HEK293 (cell line): ENCODE data around the gene CHMP1B.

Source experiments
- HOXA7 ChIP-seq: sonication (generic); formaldehyde crosslinking; IDR thresholded peaks from 2 replicates; pipeline ENCODE4 v1.8.1; 2022; ENCODE audit warnings: missing genetic modification reagents, borderline replicate concordance
- TRIM28 ChIP-seq: IDR thresholded peaks from 2 replicates; pipeline ENCODE4 v1.6.1; 2011; ENCODE audit warnings: low read length, control low read depth, borderline replicate concordance
- ZFP41 ChIP-seq: fragments of 450-650 bp; formaldehyde crosslinking; IDR thresholded peaks from 2 replicates; pipeline ENCODE4 v1.5.1; 2016; ENCODE audit warnings: missing biosample characterization, missing genetic modification characterization, borderline replicate concordance
- ZNF311 ChIP-seq: fragments of 450-650 bp; formaldehyde crosslinking; IDR thresholded peaks from 2 replicates; pipeline ENCODE4 v1.5.1; 2017; ENCODE audit warnings: missing biosample characterization, missing genetic modification characterization, borderline replicate concordance
- TF ChIP-seq, protein P1 (sequence below): fragments of 450-650 bp; formaldehyde crosslinking; IDR thresholded peaks from 2 replicates; pipeline ENCODE4 v1.5.1; 2016; ENCODE audit warnings: missing biosample characterization, missing genetic modification characterization
- TF ChIP-seq, protein P2 (sequence below): fragments of 450-650 bp; formaldehyde crosslinking; IDR thresholded peaks from 2 replicates; pipeline ENCODE4 v1.5.1; 2016; ENCODE audit warnings: missing biosample characterization, missing genetic modification characterization, low read depth
- TF ChIP-seq, protein P3 (sequence below): fragments of 450-650 bp; formaldehyde crosslinking; IDR thresholded peaks from 2 replicates; pipeline ENCODE4 v1.5.1; 2016; ENCODE audit warnings: missing biosample characterization, missing genetic modification characterization
- TF ChIP-seq, protein P4 (sequence below): fragments of 450-650 bp; formaldehyde crosslinking; IDR thresholded peaks from 2 replicates; pipeline ENCODE4; 2016; ENCODE audit warnings: missing biosample characterization, missing genetic modification characterization

- TF ChIP-seq, protein P1, sequence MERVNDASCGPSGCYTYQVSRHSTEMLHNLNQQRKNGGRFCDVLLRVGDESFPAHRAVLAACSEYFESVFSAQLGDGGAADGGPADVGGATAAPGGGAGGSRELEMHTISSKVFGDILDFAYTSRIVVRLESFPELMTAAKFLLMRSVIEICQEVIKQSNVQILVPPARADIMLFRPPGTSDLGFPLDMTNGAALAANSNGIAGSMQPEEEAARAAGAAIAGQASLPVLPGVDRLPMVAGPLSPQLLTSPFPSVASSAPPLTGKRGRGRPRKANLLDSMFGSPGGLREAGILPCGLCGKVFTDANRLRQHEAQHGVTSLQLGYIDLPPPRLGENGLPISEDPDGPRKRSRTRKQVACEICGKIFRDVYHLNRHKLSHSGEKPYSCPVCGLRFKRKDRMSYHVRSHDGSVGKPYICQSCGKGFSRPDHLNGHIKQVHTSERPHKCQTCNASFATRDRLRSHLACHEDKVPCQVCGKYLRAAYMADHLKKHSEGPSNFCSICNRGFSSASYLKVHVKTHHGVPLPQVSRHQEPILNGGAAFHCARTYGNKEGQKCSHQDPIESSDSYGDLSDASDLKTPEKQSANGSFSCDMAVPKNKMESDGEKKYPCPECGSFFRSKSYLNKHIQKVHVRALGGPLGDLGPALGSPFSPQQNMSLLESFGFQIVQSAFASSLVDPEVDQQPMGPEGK (tag by site-specific recombination) = no peak
- TF ChIP-seq, protein P2, sequence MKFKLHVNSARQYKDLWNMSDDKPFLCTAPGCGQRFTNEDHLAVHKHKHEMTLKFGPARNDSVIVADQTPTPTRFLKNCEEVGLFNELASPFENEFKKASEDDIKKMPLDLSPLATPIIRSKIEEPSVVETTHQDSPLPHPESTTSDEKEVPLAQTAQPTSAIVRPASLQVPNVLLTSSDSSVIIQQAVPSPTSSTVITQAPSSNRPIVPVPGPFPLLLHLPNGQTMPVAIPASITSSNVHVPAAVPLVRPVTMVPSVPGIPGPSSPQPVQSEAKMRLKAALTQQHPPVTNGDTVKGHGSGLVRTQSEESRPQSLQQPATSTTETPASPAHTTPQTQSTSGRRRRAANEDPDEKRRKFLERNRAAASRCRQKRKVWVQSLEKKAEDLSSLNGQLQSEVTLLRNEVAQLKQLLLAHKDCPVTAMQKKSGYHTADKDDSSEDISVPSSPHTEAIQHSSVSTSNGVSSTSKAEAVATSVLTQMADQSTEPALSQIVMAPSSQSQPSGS (tag by site-specific recombination) = no peak
- TF ChIP-seq, protein P3, sequence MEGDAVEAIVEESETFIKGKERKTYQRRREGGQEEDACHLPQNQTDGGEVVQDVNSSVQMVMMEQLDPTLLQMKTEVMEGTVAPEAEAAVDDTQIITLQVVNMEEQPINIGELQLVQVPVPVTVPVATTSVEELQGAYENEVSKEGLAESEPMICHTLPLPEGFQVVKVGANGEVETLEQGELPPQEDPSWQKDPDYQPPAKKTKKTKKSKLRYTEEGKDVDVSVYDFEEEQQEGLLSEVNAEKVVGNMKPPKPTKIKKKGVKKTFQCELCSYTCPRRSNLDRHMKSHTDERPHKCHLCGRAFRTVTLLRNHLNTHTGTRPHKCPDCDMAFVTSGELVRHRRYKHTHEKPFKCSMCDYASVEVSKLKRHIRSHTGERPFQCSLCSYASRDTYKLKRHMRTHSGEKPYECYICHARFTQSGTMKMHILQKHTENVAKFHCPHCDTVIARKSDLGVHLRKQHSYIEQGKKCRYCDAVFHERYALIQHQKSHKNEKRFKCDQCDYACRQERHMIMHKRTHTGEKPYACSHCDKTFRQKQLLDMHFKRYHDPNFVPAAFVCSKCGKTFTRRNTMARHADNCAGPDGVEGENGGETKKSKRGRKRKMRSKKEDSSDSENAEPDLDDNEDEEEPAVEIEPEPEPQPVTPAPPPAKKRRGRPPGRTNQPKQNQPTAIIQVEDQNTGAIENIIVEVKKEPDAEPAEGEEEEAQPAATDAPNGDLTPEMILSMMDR (tag by site-specific recombination) = no peak
- TF ChIP-seq ZFP41 (no peak), HOXA7 (CRISPR knock-in tag) (no peak), TRIM28 (no peak), ZNF311 (tag by site-specific recombination) (no peak)
- TF ChIP-seq, protein P4, sequence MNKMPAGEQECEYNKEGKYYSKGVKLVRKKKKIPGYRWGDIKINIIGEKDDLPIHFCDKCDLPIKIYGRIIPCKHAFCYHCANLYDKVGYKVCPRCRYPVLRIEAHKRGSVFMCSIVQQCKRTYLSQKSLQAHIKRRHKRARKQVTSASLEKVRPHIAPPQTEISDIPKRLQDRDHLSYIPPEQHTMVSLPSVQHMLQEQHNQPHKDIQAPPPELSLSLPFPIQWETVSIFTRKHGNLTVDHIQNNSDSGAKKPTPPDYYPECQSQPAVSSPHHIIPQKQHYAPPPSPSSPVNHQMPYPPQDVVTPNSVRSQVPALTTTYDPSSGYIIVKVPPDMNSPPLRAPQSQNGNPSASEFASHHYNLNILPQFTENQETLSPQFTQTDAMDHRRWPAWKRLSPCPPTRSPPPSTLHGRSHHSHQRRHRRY = no peak
Measured at GRCh38 chr18:11871501-11871900, 20.3 kb downstream of the CHMP1B start.
